ENCODE results near the gene OLFML1. TPM values are rescaled to one million over a fixed set of nuclear protein-coding genes. Genes with fewer than 3 reads are reported as not detected.

Gene OLFML1
- 33.7 TPM for total RNA-seq

GRCh38 chr11:7485186-7486097 lies at the start of gene OLFML1:
TSS of gene OLFML1 (plus strand) at chr11:7485506. CDS start at chr11:7485876, 370 bp downstream.
- peak; percentile 92 for DNase-seq

- no peak for DNase-seq
These were observed 49.2 kb upstream of the OLFML1 start for GRCh38 chr11:7436146-7436545.

- no peak for DNase-seq
These were observed 48.6 kb upstream of the OLFML1 start for GRCh38 chr11:7436657-7437056.

GRCh38 chr11:7437696-7438095 lies 47.6 kb upstream of the OLFML1 start:
- no peak for DNase-seq

GRCh38 chr11:7439746-7440320 lies 45.5 kb upstream of the OLFML1 start:
- no peak for DNase-seq

GRCh38 chr11:7442588-7443215 lies 42.6 kb upstream of the OLFML1 start:
- DNase-seq = peak; percentile 78

- peak; percentile 38 for DNase-seq
These were observed 41.0 kb upstream of the OLFML1 start for GRCh38 chr11:7444091-7444981.

GRCh38 chr11:7445564-7445963 lies 39.7 kb upstream of the OLFML1 start:
- no peak for DNase-seq

- no peak for DNase-seq
These were observed 37.1 kb upstream of the OLFML1 start for GRCh38 chr11:7448201-7448600.

- no peak for DNase-seq
These were observed 36.0 kb upstream of the OLFML1 start for GRCh38 chr11:7449211-7449840.

- DNase-seq = peak; percentile 32
These were observed 35.5 kb upstream of the OLFML1 start for GRCh38 chr11:7449841-7450214.

- DNase-seq = no peak
These were observed 34.5 kb upstream of the OLFML1 start for GRCh38 chr11:7450836-7451235.

GRCh38 chr11:7451520-7451919 lies 33.8 kb upstream of the OLFML1 start:
- DNase-seq = no peak

GRCh38 chr11:7451952-7452494 lies 33.3 kb upstream of the OLFML1 start:
- DNase-seq = no peak

- DNase-seq = no peak
These were observed 30.5 kb upstream of the OLFML1 start for GRCh38 chr11:7454854-7455253.

- no peak for DNase-seq
These were observed 28.1 kb upstream of the OLFML1 start for GRCh38 chr11:7457211-7457610.

- no peak for DNase-seq
These were observed 22.6 kb upstream of the OLFML1 start for GRCh38 chr11:7462706-7463105.

- no peak for DNase-seq
These were observed 17.7 kb upstream of the OLFML1 start for GRCh38 chr11:7467652-7468051.

- DNase-seq = no peak
These were observed 15.9 kb upstream of the OLFML1 start for GRCh38 chr11:7469351-7469865.

- DNase-seq = no peak
These were observed 14.2 kb upstream of the OLFML1 start for GRCh38 chr11:7471071-7471470.

GRCh38 chr11:7473717-7474116 lies 11.6 kb upstream of the OLFML1 start:
- no peak for DNase-seq

Data from tongue (tissue), 2 donors.